Pulmonary artery endothelial cell (primary cell): Measurements from ENCODE around the gene ANGPT4. TPM values are rescaled to one million over a fixed set of nuclear protein-coding genes. Genes with fewer than 3 reads are reported as not detected.
"Not testable (repeated sequence)": the region's sequence is repeated elsewhere in the genome, so short reads cannot be mapped to it uniquely, and the experiment has no call there.

Experiments
- DNase-seq: peaks from one replicate; pipeline ENCODE4 v3.0.0-alpha.2; 2011; ENCODE audit warnings: low read depth, low spot score
- total RNA-seq: library from RNA; depleted of rRNA; stranded (reverse); fragments of >200 nt; gene quantifications from 2 replicates; pipeline ENCODE4 v1.2.3, GENCODE V29; 2014

Gene ANGPT4
- total RNA-seq, 1 donor from 2014 or later: not detected

- DNase-seq: no peak
Observed at GRCh38 chr20:877814-878213, 38.3 kb downstream of the ANGPT4 start.

- DNase-seq: no peak
Observed at GRCh38 chr20:875115-875514, 41.0 kb downstream of the ANGPT4 start.

- no peak for DNase-seq
Observed at GRCh38 chr20:873875-874607, 42.1 kb downstream of the ANGPT4 start.

GRCh38 chr20:872855-873520 lies 43.1 kb downstream of the ANGPT4 start:
- DNase-seq: no peak

GRCh38 chr20:871948-872347 lies 44.2 kb downstream of the ANGPT4 start:
- no peak for DNase-seq

GRCh38 chr20:871436-871835 lies 44.7 kb downstream of the ANGPT4 start:
- no peak for DNase-seq

GRCh38 chr20:870758-871157 lies 45.4 kb downstream of the ANGPT4 start:
- no peak for DNase-seq

- DNase-seq: no peak
Observed at GRCh38 chr20:869606-870005, 46.5 kb downstream of the ANGPT4 start.

GRCh38 chr20:868279-868678 lies 47.9 kb downstream of the ANGPT4 start:
- DNase-seq: no peak

GRCh38 chr20:865440-865839 lies 50.7 kb downstream of the ANGPT4 start:
- DNase-seq: no peak

- no peak for DNase-seq
Observed at GRCh38 chr20:860891-861290, 55.2 kb downstream of the ANGPT4 start.

- DNase-seq: no peak
Observed at GRCh38 chr20:859751-860231, 56.3 kb downstream of the ANGPT4 start.

- DNase-seq: no peak
Observed at GRCh38 chr20:858011-858410, 58.1 kb downstream of the ANGPT4 start.

GRCh38 chr20:856361-856775 lies 59.8 kb downstream of the ANGPT4 start:
- no peak for DNase-seq

GRCh38 chr20:855466-856360 lies 60.4 kb downstream of the ANGPT4 start:
- DNase-seq: no peak

- DNase-seq: no peak
Observed at GRCh38 chr20:854601-855000, 61.5 kb downstream of the ANGPT4 start.

- DNase-seq: no peak
Observed at GRCh38 chr20:853406-853996, 62.6 kb downstream of the ANGPT4 start.

GRCh38 chr20:848731-849130 lies 67.4 kb downstream of the ANGPT4 start:
- not testable (repeated sequence) for DNase-seq

GRCh38 chr20:848193-848592 lies 67.9 kb downstream of the ANGPT4 start:
- DNase-seq: no peak

- DNase-seq: no peak
Observed at GRCh38 chr20:846894-847278, 69.2 kb downstream of the ANGPT4 start.
